GM06990 (cell line): Measurements from ENCODE around the gene CALCOCO1.

ENCODE experiments used
- DNase-seq: peaks from one replicate; pipeline ENCODE4 v3.0.0-alpha.2; 2011; ENCODE audit not compliant: insufficient read length; ENCODE audit errors: extremely low read depth
- H3K27me3 ChIP-seq: replicated peaks from 2 replicates; pipeline ENCODE4 v1.6.0; 2011; ENCODE audit warnings: low read length; ENCODE audit not compliant: control insufficient read depth, insufficient read depth
- H3K36me3 ChIP-seq: 2 replicates; pipeline ENCODE4 v1.5.1; 2011; ENCODE audit warnings: low read length; ENCODE audit not compliant: control insufficient read depth, insufficient read depth
- H3K4me3 ChIP-seq: replicated peaks from 2 replicates; pipeline ENCODE4 v1.5.1; 2011; ENCODE audit warnings: low read depth, mild to moderate bottlenecking, control low read depth, low read length
- TF ChIP-seq, protein P1 (sequence below): IDR thresholded peaks from 2 replicates; pipeline ENCODE4 v1.5.1; 2011; ENCODE audit warnings: low read length, control low read depth, mild to moderate bottlenecking, inconsistent platforms; ENCODE audit not compliant: insufficient read depth, poor library complexity, severe bottlenecking

The CALCOCO1 gene

DNA sequence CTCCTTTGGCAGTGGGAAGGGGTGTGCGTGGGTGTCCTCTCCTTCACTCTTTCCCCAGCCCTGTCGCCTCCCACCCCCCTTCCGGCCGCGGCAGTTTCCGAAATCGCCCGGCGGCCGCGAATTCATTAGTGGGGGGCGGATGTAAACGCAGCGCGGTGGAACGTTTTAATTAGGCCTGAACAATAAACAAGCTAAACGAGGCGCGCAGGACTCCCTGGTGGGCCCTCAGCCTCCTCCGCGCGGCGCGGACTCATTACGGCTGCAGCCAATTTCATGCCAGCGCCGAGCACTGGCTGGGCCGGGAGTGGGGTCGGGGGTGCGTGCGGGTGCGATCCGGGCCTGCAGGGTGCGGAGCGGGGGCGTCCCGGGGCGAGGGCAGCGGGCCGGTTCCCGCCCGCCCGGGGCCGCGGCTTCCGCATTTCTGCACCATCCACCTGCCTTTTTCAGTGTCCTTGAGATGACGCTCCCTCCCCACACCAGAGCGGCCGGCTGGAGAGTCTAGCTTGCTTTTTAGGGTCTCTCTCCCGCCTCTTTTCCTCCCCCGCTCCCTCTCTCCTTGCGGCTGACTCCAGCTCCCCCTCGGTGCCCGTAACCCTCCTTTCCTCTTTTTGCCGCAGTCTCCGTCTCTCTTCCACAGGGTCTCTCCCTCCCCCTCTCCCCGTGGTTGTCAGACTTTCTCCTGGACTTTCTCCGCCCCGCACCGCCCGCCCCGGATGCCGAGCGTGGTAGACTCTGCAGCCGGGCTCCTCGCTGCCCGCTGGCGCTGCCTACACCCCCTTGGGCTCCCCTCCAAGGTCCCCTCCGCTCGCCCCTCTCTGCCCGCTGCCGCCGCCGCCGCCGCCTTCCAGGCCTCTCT is 24.3 kb upstream of the CALCOCO1 start, which contains the start of gene CISTR:
Gene CISTR (minus strand): TSS at position 644 of the 856 bp plus-strand sequence.
- Histone ChIP-seq H3K4me3 (peak within 1 kb of the TSS; percentile 55), H3K36me3 (no peaks in the 10 kb centered on the region), H3K27me3 (peaks cover 2% of the 10 kb centered on the region; the same call in 1 of the 2 replicates)
- TF ChIP-seq, protein P1, sequence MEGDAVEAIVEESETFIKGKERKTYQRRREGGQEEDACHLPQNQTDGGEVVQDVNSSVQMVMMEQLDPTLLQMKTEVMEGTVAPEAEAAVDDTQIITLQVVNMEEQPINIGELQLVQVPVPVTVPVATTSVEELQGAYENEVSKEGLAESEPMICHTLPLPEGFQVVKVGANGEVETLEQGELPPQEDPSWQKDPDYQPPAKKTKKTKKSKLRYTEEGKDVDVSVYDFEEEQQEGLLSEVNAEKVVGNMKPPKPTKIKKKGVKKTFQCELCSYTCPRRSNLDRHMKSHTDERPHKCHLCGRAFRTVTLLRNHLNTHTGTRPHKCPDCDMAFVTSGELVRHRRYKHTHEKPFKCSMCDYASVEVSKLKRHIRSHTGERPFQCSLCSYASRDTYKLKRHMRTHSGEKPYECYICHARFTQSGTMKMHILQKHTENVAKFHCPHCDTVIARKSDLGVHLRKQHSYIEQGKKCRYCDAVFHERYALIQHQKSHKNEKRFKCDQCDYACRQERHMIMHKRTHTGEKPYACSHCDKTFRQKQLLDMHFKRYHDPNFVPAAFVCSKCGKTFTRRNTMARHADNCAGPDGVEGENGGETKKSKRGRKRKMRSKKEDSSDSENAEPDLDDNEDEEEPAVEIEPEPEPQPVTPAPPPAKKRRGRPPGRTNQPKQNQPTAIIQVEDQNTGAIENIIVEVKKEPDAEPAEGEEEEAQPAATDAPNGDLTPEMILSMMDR = no peak
- peak; percentile 89 for DNase-seq

DNA sequence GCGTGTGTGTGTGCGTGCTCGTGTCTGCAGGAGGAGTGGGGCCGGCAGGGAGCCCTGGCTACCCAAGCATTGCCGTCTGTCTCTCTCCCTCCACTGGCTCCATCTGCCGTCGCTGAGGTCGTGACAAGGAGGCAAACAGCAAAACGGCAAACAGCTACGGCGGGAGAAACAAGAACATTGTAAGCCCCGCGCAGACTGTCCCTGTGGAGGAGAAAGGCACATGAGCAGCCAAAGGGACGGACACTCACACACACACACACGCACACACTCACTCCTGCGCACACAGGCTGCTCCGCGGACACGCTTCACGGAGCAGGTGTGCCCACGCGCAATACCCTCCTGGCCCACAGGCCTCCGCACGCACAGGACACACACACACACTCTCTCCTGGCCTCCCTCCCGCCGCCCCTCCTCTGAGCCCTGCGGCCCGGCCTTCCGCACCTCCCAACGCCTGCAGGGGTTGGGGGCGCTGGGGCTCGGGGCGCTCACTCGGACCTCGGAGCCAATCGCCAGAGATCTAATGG is 23.6 kb upstream of the CALCOCO1 start:
- Histone ChIP-seq H3K27me3 (peaks cover 3% of the 10 kb centered on the region; the same call in 1 of the 2 replicates), H3K36me3 (no peaks in the 10 kb centered on the region), H3K4me3 (peak overlapping the region; percentile 55)
- TF ChIP-seq, protein P1 = no peak
- DNase-seq = no peak

DNA sequence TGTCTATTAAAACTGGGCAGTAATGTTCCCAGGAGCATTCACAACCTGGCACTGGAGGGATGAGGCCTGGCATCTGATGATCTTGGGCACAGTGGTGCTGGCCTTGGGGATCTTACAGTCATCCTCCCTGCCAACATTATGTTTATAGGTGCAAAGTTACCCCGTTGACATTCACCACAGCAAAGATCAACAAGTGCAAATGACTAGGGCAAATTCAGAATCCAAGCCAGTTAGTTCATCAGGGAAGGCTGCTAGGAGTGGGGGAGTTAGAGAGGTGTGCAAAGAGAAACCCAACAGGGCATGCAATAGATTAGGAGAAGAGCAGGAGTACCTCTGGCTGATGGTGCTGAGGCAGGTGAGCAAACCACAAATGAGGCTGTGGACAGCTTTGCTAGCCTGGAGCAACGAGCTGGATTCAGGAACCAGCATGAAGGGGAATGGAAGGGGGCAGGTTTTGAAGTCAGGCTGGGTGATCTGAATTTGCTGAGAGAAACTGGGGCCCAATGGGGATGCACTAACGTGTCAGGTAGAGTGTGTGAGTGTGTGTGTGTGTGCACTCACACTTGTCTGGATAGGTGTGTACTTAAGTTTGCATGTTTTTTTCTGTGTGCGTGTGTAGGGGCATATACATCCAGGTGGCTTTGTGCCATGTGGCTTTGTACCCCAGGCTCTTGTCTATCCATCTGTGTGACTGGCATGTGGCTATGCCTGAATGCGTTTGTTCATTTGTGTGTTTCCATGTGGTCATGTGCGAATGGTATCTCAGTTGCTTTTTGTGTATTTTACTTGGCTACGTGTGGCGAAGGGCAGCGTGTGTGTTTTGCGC is 22.9 kb upstream of the CALCOCO1 start:
- TF ChIP-seq, protein P1 = no peak
- Histone ChIP-seq H3K4me3 (no peak overlapping the region), H3K36me3 (no peaks in the 10 kb centered on the region), H3K27me3 (peaks cover 5% of the 10 kb centered on the region; the same call in 1 of the 2 replicates)
- DNase-seq = no peak

DNA sequence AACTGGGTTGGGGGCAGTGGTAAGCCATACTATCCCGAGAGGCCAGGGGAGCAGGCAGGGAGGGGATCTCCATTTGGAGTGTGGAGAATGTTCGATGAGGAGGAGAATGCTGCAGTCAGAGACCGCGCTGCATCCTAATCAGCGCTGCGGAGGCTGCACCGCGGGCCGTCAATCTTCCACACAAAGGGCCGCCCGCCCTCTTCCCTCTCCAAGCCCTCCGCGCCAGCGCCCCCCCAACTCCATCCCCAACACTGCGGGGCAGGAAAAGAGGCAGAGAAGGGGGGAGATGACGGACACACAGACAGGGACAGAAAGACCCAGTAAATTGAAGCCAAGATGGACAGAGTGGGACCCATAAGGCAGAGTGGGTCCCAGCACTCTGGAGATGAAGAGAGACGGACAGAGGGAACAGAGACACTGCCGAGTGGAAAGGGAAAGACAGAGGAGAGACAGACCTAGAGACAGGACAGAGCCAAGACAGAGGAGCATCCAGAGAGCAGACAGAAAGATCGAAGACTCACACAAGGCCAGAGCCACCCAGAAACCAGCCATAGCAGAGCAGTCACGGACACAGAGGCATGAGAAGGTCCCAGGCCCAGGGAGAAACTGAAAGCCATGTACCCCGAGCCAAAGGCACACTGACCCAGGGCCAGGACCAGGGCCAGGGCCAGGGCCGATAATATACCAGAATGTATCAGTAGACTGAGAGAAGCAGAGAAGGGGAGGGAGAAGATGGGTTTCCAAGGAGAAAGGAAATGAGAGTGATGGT is 21.0 kb upstream of the CALCOCO1 start:
- no peak for DNase-seq
- H3K4me3 ChIP-seq = no peak overlapping the region
- no peaks in the 10 kb centered on the region for H3K36me3 ChIP-seq
- peaks cover 5% of the 10 kb centered on the region; the same call in 1 of the 2 replicates for H3K27me3 ChIP-seq
- TF ChIP-seq, protein P1 = no peak

DNA sequence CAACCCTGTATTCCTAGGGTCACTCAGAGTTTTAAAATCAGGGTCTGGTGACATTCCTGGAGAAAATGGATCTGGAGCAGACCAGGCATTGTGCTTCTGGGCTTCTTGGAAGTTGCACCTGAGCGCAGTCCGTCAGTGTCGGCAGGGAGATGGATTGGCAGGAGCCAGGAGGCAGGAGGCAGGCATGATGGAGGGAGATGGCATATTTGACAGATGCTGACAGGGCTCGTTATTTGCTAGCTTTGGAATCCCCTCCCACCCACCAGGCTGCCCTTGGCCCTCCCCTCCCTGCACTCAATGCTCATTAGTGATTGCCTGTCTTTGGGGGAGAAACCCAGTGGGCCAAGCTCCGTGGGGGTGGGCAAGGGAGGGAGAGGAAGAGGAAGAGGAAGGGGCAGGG is 19.8 kb upstream of the CALCOCO1 start:
- H3K4me3 ChIP-seq = no peak overlapping the region
- H3K27me3 ChIP-seq = peaks cover 5% of the 10 kb centered on the region; the same call in 1 of the 2 replicates
- TF ChIP-seq, protein P1 = no peak
- no peak for DNase-seq
- no peaks in the 10 kb centered on the region for H3K36me3 ChIP-seq
